ENCODE data around the gene DMD.

The DMD gene

DNA sequence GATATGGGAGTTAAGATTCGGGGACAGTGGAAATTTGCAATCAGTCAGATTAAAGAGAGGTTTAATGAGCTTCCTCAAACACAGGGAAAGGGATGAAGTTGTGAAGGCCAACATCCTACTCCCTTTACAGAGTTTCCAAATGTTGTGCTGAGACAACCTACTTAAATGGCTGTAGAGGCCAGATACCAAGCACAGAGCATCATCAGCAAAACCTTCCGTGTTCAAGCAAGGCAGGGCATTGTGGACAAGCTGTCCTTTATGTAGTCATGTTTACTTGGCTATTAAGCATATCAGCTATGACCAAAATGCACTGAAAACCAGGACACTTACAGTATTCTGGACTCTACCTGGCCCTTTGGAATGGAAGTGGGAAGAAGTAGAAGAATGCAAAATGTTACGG is 197.3 kb downstream of the DMD start:
- no peak for DNase-seq

DNA sequence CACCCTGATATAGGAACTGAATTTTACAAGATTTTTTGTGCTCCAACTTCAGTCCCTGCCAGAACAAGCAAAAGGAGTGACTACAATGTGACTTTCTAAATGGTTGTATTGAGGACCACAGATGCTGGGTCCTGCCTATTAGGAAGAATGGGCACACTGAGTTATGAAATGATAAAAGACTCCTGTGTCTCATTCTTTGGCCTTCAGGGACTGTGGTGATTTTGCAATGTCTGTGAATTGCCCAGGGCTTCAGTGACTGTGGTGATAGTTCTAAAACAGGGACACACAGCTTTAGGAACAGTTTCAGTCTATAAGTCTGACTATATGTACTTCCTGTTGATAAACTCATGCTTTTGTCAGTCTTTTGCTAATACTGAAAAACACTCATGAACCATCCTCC is 210.2 kb downstream of the DMD start:
- DNase-seq, result no peak

DNA sequence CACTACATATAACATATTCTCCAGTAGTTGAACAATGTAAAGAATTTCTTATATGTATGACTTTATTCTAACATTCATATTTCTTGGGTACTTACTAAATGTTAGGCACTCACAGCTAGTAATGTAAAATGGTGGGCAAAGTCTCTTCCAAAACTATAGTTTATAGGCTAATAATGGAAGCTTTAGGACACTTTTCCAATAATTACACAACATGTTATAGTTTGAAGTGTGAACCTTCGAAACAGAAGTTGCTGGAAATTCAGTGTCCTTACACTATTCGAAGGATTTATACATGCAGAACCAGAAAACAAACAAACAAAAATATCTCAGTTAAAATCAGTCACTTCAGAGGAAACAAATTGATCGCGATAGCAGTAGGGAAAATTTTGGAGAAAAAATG is 212.6 kb downstream of the DMD start:
- no peak for DNase-seq

DNA sequence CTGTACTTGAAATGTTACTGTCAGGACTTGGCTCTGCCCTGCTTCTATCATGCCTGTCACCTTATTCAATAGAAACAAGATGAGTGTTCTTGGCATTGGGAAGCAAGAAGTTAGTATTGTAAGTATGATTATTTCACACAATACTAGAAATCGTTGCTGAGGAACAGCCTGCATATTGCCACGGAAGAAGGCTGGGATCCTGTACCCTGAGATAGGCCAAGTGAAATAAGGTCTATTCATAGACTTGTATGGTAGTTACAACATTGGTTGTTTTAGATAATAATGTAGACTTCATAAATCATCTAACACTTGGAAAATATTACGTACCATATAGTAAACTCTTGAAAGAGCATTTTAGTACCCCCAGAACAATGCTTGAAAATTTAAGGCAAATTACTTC is 215.9 kb downstream of the DMD start:
- DNase-seq, result no peak

DNA sequence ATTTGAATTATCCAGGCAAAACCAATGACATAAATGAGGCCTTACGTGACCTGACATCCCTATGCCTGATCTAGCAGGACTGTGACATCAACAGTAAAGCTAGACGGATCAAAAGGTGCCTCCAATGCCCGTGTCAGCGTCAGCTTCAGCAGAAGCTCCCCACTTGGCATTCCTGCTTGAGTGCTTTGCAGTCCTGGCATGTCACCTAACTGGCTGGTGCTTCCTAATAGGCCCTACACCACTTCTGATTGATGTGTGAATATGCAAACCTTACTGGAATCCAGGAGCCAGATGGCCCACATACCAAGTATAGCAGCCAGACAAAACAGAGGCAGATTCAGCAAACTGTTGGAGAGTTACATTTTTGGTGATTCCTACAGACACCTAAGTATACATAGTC is 224.2 kb downstream of the DMD start:
- DNase-seq, result no peak

DNA sequence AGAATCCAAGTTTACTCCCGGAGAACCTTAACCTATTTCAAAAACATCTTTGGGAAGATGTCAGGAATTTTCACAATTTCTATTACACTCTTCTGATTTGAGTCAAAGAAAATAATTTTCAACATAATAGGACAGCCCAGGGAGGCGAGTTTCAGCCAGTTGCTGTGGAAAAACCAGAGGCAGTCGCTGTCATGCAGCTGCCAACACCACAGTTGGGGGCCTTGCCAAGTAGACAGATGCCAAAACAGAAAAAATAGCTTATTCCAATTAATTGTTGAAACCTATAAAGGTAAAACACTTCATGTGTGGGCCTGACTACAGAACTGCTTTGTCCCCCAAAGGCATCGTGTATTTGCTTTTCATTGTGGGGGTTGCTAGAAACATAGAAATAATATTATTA is 225.8 kb downstream of the DMD start:
- DNase-seq, result no peak

DNA sequence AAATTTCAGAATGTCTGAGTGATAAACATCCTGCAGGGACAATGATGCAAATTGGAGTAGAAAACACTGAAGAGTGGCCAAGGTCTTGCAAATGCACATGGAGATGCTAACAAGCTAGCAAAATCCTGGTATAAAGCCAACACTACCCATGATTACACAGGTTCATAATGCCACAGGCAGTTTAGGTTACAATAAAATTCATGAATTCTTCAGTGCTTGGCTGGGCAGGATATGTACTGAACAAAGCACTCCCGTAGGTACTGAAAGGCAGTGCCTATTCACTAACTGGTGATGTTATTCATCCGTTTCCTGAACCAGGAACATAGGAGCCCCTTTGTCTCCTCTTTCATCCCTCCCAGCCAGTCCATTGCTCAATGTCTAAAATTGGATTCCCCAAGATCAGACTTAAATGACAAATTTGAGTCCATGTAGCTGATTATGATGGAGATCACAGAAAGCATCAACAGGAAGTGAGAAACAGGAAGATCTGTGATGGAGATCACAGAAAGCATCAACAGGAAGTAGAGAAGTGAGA is 244.5 kb downstream of the DMD start:
- DNase-seq, result no peak

DNA sequence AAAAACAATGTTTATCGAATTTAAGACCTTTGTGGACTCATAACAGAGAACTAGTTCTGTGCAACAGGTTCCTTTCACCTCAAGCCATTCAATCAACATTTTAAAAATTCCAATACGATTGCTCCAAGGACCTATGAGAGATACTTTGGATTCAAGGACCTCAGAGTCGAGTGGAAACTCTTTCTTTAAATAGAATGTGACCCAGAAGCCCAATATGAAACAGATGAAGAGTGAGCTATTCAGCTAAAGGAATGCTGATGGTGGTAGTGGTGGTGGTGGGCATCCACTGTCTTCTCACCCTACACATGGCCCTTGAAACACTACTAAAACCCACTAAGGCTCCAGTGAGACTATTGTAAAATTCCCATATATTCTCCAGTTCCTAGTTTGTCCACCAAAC is 257.2 kb downstream of the DMD start:
- DNase-seq, result no peak

DNA sequence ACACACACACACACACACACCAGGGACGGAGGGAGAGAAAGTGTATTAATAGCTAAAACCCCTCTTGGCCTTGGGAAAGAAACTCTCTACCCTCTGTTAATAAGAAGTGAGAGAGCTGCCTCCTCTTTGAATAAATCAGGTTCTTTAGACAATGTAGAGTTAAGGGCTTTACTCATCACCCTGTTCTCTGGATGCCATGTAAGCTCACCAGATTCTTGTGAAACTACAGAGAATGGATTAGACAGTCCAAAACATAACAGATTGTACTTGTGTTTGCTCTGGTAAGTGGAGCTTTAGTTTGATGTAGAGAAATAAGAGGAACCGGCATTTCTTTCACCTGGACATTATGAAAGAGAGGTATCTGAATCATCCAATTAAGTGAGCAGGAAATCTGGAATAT is 263.2 kb downstream of the DMD start:
- no peak for DNase-seq

DNA sequence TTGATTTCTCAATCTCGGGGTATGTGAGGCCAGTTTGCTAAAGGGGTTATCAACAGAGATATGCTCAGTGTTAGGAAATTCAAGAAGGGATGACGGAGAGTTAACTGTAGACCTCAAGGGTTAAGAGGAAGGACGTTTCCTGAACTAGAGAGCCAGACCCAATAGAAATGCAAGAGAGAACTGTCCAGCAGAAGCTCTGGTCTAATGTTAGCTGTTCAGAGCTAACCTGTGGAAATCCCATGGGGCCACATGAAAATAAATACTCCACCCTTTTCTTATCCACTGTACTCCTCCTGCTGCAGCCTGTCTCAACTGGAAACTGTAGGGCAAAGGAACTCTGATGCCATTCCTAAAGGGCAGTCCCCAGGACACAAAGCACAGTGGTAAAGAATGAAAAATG is 274.3 kb downstream of the DMD start:
- no peak for DNase-seq

DNA sequence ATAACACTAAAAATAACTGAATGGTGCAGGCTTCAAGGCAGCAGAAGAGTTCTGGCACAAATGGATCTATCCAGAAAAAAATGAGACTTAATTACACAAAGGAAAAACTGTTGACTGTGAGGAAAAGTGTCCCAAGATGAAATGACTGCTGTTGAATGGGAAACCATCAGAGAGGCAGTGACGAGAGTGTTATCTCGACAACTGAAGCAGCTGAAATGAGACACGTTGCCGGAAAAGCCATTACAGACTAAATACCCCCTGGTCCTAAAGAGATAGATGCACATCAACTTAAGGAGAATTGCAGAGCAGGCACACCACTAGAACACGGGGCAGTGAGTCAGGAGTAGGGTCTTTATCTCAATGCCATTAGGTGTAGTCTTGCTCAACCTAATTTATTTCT is 277.8 kb downstream of the DMD start:
- DNase-seq, result no peak

DNA sequence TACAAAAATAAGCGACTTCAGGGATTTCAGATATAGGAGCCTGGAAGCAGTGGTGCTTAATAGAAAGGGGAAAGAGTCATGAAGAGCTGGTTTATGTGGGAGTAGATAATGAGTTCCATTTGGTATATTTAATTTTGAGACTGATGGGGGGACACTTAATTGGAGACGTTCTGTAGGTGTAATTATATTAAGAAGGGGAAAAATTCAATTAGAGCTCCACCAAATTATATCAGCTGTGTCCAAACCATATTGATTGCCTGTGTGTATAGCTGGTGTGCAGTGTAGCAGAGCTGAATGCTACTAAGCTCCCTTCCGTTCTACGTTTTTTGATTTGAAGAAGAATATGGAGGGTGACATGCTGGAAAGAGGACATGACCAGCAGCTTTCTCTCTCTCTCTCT is 282.3 kb downstream of the DMD start:
- no peak for DNase-seq

DNA sequence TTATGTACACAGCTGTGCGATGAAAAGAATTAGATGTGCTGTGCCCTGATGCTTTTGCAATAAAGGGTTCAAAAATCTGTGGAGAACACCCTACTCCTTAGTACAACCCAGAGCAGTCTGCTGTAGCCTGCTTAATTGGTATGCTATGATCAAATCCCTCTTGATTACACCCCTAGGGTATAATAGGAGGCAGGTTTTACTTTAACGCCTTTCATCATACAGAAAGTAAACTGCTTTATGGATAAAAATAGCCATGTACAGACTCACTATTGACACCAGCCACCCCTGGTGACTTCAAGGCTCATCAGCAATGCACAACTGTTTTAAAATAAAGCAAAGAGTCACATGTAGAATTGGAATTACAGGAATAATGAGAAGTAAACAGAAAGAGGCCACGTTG is 315.3 kb downstream of the DMD start:
- no peak for DNase-seq

DNA sequence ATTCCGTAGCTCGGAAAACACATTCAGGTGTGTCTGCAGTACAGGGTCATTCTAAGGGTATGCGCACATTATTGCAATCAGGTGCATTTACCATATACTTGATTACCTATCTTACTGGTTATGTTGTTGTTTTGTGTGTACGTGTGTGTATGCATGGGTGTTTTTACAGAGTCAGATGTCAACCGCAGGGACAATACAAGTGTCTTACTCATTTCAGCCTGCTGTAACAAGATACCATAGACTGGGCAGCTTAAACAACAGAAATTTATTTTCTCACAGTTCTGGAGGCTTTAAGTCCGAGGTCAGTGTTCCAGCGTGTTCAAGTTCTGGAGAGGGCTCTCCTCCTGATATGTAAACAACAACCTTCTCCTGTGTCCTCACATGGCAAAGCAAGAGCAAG is 316.7 kb downstream of the DMD start:
- DNase-seq, result no peak

DNA sequence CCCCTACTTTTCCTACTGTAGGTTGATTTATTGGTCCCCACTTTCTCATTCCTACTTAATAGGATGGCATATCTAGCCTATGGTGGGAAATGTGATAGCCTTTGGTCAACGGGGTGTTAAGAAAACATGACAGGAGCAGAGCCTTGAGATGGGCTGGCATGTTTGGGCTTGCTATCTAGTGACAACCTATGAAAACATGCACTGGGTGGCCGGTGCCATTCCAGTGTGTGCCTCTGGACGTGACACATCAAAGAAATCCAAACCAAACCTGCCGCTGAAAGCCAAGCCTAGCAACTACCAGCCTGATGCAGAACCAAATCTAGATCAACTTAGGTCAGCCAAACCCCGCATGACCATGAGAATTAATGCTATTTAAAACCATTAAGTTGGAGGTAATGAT is 317.6 kb downstream of the DMD start:
- DNase-seq, result no peak

DNA sequence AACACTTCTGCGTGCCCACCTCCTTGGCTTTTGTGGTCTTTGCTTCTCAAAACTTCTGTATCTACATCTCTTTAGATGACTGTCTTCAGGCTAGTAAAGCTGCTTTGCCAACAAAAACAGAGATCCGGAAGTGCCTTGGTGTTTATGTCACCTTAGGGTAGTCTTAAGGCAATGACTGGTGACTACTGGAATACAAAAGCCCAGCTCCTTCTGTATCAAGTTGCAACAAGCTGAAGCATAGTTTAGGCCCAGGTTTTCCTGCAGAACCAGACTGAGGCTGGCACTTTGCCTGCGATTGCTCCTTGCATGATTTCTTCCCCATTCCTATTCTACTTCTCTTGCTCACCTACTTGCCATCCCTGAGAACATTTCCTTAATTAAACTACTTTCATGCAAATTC is 333.8 kb downstream of the DMD start:
- no peak for DNase-seq

DNA sequence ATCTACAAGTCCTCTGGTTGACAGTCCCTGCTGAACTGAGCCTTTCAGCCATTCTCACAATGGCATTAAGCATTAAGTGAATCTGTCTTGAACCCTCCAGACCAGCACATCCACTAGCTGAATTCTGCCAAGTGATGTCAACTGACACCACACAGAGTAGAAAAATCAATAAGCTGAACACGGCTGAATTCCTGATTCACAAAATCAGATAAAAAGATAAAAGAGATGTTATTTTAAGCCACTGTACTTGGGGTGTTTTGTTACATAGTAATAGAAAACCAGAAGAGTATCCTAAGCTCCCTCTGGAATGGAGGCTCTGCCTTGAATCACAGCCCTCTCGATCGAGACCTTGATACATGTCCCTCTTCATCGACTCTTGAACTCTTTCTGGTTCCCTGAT is 336.5 kb downstream of the DMD start:
- DNase-seq, result no peak

DNA sequence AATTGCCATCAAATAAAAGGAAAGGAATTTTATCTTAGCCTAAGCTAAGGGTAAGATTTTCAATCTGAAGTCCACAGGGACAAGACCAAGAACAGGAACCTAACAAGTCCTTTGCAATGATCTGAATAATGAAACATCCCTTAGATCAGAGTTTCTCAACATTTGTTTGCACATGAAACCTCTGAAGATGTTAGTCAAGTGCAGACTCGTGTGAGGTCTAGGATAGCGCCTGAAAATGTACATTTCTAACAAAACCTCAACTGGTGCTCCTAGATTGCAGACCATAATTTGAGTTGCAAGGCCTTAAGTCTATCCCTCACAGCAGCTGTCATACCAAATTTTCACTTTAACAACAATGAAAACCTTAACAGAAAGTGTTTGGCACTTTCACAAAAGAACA is 337.6 kb downstream of the DMD start:
- DNase-seq, result no peak

DNA sequence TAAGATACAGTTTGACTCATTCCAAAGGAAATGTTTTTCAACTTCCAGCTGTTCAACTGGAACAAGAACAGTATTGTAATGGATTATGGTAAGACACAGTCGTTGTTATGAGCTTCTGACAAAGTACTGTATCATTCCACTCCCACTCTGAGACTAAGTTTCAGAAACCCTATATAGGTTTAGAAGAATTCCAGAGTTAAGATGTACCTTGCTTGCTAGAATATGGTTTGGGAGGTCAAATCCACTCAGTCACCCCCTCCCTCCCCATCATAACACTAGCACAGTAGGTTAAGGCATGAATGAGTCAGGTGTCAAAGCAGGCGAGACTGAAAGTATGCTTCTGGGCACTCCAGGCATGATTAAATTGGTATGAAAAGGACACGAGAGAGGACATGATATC is 339.7 kb downstream of the DMD start:
- no peak for DNase-seq

DNA sequence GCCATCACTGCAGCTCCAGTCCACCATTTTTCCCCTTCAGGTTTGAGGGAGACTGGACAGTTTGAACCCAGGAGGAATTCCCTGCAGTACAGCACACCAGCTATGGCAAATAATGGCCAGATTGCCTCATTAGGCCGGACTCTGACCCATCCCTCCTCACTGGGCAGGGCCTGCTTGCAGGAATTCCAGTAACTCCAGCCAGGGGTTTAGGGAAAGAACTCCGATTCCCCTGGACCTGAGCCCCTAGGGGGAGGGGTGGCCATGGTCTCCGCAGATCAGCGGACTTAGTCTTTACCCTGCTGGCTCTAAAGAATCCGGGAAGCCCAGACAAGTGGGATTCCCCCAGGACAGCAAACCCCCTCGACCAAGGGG is 342.8 kb downstream of the DMD start:
- no peak for DNase-seq

DNA sequence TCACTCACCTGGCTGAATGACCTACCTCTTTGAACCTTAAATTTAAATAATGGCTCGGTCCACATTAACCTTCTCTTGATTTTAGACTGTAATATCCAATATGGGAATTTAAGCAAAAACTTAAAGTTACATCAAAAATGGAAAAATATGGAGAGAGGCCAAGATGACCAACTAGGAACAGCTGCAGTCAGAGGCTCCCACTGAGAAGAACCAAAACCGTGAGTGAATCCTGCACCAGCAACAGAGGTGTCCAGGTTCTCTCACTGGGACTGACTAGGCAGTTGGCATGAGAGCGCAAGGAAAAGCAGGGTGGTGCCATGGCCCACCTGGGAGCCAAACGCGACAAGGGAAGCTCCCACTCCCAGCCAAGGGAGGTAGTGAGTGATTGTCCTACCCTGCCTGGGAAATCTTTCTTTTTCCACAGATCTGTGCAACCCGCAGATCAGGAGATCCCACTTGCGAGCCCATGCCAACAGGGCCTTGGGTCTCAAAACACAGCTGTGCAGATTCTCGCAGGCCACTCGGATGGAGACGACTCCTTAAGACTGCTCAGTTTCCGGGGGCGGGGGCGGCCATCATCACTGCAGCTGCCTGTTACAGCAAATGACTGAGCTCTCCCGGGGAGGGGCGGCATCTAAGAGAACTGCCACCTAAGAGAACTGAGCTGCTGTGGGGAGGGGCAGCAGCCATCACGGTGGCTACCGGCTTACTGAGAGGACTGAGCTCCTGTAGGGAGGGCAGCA is 343.4 kb downstream of the DMD start:
- DNase-seq, result no peak

DNA sequence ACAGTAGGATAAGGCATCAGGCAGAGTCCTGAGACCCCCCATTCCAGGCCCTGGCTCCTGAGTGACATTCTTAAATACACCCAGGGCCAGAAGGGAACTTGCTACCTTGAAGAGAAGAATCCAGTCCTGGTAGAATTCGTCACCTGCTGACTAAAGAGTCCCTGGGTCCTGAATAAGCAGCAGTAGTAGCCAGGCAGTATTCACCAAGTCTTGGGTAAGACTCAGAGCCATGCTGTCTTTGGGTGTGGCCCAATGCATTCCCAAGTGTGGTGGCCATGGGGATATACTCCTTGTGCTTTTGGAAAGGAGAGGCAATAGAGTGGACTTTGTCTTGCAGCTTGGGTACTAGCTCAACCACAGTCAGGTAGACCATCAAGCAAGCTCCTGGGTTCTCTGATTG is 359.1 kb downstream of the DMD start:
- DNase-seq, result no peak

DNA sequence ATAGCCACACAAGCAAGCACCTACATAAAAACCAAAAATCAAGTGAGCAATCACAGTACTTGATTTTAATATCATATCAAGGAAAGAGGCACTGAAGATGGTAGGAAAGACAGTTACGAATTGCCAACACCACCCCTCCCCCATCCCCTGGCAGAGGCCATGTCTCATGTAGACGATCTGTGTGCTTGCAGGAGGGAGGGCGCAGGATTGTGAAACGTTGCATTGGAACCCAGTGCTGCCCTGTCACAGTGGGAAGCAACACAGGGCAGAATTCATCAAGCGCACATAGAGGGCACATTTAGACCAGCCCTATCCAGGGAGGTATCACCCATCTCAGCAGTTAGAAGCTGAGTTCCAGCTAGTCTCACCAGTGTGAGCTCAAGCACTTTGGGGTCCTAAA is 359.8 kb downstream of the DMD start:
- DNase-seq, result no peak

DNA sequence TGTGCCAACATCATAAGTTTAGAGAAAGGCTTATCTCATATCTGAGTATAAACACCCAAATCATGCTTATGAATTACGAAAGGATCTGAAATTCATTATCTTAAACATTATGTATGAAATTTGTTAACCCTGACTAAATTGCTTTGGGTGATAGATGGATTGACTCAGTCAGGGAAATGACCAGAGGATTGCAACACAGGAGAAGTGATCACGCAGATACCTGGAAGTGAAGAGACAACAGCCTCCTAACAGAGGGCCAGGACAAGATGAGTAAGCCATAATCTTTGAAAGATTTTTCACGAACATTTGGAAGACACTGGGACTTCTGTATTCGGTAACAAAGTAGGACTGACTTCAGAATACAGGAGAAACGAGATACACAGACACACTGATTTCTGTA is 363.4 kb downstream of the DMD start:
- no peak for DNase-seq

DNA sequence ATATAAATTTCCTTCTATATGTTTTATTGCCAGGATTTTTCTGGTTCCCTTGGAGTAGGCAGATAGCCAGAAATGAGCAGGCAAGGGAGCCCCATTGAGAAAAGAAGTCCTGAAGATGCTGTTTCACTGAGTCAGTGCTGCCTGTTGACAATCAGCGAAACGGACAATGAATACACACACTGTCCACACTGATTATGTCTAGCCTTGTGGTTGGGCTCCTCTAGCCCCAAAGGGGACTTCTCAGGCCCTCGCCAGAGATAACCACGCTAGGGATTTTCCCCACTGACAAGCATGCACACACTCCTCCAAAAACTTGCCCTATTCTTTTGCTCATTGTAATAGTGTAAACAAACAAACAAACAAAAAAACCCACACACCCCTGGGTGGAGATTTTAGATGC is 369.3 kb downstream of the DMD start:
- no peak for DNase-seq

DNA sequence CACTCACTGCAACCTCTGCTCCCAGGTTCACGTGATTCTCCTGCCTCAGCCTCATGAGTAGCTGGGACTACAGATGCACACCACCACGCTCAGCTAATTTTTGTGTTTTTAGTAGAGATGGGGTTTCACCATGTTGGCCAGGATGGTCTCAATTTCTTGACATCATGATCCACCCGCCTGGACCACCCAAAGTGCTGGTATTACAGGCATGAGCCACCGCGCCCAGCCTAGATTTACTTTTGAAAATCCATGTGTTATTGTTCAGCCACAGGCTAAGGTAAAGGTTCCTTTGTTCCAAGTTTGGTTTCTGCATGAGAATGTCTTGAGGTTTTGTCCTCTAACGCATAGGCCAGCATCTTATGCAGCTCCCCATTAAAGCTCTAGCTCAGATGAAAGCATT is 371.6 kb downstream of the DMD start:
- no peak for DNase-seq
